Umbilical cord (tissue), 2 donors: ENCODE results near the gene GJB6. TPM values are rescaled to one million over a fixed set of nuclear protein-coding genes. Genes with fewer than 3 reads are reported as not detected.

Source experiments
- DNase-seq: peaks from one replicate; pipeline ENCODE4 v3.0.0-alpha.2; 2015; ENCODE audit warnings: low spot score
- total RNA-seq: library from RNA; depleted of rRNA; stranded (reverse); fragments of >200 nt; gene quantifications from one replicate; pipeline ENCODE4 v1.2.3, GENCODE V29; 2014; ENCODE audit warnings: low replicate concordance; ENCODE audit not compliant: insufficient read depth

Gene GJB6
- total RNA-seq, 1 donor from 2014 or later: 3.6 TPM

GRCh38 chr13:20227730-20228129 is 4.4 kb downstream of the GJB6 start:
- DNase-seq: no peak

- DNase-seq: no peak
These were observed 4.8 kb downstream of the GJB6 start for GRCh38 chr13:20227288-20227687.

- no peak for DNase-seq
These were observed 9.6 kb downstream of the GJB6 start for GRCh38 chr13:20222553-20222952.

GRCh38 chr13:20221772-20222171 is 10.3 kb downstream of the GJB6 start:
- no peak for DNase-seq

- DNase-seq: no peak
These were observed 12.5 kb downstream of the GJB6 start for GRCh38 chr13:20219577-20219976.

GRCh38 chr13:20217168-20217567 is 15.0 kb downstream of the GJB6 start:
- DNase-seq: no peak

- no peak for DNase-seq
These were observed 22.2 kb downstream of the GJB6 start for GRCh38 chr13:20209948-20210347.

- DNase-seq: no peak
These were observed 25.4 kb downstream of the GJB6 start for GRCh38 chr13:20206698-20207235.

- no peak for DNase-seq
These were observed 25.9 kb downstream of the GJB6 start for GRCh38 chr13:20206065-20206697.

- DNase-seq: no peak
These were observed 33.3 kb downstream of the GJB6 start for GRCh38 chr13:20198781-20199180.

- DNase-seq: peak; percentile 52
These were observed 34.7 kb downstream of the GJB6 start for GRCh38 chr13:20197361-20197834.

GRCh38 chr13:20195801-20196200 is 36.3 kb downstream of the GJB6 start:
- no peak for DNase-seq

GRCh38 chr13:20193907-20194631 is 38.0 kb downstream of the GJB6 start:
- no peak for DNase-seq

GRCh38 chr13:20193162-20193906 is 38.8 kb downstream of the GJB6 start:
- DNase-seq: no peak

- no peak for DNase-seq
These were observed 39.3 kb downstream of the GJB6 start, which contains the start of gene GJB2 for GRCh38 chr13:20192836-20193161. TSS of gene GJB2 (minus strand) at chr13:20192938. CDS start at chr13:20189581, 3,357 bp downstream.

GRCh38 chr13:20192158-20192835 is 39.8 kb downstream of the GJB6 start:
- DNase-seq: no peak

- no peak for DNase-seq
These were observed 40.6 kb downstream of the GJB6 start for GRCh38 chr13:20191311-20192157.

GRCh38 chr13:20190481-20191310 is 41.4 kb downstream of the GJB6 start:
- DNase-seq: peak; percentile 51

GRCh38 chr13:20190076-20190475 is 42.0 kb downstream of the GJB6 start:
- no peak for DNase-seq
